HG02588 (cell line): ENCODE data around the gene FAM13A.
"Not testable (repeated sequence)": the region's sequence is repeated elsewhere in the genome, so short reads cannot be mapped to it uniquely, and the experiment has no call there.

Experiments
- ATAC-seq: cut with Tn5 transposase; IDR thresholded peaks from one replicate; pipeline ENCODE4 v1.9.1; 2021; ENCODE audit warnings: mild to moderate bottlenecking, moderate library complexity; ENCODE audit not compliant: unreplicated experiment

FAM13A gene

GRCh38 chr4:88858752-88859151, 198.2 kb downstream of the FAM13A start:
- ATAC-seq = peak; percentile 83

DNA sequence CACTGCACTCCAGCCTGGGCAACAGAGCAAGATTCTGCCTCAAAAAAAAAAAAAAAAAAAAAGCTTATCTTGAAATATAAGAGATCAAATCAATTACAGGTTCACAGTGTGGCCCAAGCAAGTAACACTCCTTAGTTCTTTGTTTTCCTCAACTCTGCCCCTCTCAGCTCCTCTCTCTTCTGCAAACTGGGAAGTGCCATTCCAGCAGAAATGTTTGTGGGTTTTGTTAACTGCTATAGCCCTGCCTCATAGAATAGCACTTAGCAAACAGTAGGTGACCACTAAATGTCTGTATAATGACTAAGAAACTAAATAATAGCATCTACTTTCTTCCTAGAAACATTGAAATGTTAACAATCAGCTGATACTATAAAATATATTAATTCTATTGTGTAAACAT, 199.4 kb downstream of the FAM13A start:
- no peak for ATAC-seq

- no peak for ATAC-seq
Measured at GRCh38 chr4:88854481-88854880, 202.5 kb downstream of the FAM13A start.

- not testable (repeated sequence) for ATAC-seq
Measured at GRCh38 chr4:88853583-88853982, 203.4 kb downstream of the FAM13A start.

DNA sequence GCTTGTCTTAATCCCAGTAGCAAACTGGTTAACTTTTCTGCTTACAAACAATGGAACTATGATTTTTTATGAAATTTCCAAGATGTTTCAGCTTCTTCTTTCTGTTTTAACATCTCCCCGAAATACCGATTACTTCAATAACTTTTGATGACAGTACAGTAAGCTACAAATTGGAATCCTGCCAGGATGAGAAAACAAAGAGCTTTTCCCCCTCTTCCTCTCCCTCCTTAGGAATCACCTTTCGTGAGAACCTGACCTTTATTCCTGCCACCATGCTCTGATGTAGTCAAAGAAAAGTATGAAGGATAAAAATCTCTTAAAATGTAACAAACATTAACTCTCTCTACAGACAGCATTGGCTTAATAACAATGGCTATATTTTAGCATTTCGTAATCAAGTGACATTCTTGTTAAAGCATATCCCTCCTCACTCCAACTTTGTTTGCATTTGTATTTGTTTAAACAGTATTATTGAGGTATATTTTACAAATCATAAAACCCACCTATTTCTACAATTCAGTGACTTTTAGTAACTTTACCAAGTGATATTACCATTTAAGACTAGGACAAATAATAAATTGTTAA, 210.7 kb downstream of the FAM13A start:
- no peak for ATAC-seq

DNA sequence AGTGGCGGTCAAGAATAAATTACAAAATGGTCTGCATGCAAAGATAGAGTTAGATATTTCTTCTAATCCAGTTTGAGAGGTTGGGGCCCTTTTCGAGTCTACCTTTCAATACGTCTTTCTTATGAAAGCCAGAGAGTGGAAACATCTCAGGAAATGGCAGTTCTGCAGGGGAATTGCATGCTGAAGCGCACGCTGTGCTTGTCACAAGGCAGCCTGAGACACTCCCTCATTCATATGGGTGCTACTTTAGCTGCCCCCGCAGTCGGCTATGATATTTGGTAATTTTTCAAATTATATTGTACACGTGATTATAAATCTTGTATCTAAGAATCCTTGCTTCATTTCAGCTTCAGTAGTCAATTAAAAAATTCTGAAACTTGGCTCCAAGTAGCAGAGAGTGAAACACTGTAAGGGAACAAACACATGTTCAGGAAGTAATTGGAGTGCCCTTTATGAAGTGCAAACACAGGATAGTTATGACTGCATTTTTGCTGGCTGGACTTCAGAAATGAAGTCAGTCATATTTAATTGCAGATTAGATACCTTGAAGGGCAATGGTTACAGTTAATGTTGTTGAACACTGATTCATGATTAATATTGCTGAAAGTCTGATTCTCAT, 213.8 kb downstream of the FAM13A start:
- no peak for ATAC-seq

DNA sequence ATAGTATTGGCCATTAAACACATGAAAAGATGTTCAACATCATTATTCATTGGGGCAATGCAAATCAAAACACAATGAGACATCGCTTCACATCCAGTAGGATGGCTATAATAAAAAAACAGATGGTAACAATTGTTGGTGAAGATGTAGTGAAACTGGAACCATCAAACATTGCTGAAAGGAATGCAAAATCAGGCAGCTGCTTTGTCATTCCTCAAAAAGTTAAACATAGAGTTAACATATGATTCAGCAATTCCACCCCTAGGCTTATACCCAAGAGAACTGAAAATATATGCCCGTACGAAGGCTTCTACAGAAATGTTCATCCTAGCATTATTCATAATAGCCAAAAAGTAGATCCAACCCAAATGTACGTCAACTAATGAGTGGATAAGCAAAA, 215.3 kb downstream of the FAM13A start:
- ATAC-seq = no peak

GRCh38 chr4:88836216-88836615, 220.8 kb downstream of the FAM13A start:
- ATAC-seq = no peak

- no peak for ATAC-seq
Measured at GRCh38 chr4:88831031-88831430, 226.0 kb downstream of the FAM13A start.

DNA sequence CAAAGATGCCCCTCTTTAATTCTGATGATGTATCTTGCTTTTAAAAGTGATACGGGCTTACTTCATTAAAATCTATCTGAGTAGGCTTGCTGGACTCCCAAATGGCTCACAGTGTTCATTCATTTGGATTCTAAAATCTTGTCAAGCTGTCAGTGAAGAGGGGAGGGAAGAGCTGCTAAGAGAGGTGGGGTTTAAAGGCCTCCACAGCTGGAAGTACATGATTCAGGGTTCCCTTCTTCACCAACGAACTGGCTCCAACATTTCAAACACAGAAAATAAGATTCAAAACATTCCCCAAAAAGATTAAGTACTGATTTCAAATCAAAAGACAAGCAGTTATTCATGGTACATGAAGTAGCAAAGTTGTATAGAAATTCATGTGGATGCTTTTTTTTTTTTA, 226.4 kb downstream of the FAM13A start:
- ATAC-seq = no peak

DNA sequence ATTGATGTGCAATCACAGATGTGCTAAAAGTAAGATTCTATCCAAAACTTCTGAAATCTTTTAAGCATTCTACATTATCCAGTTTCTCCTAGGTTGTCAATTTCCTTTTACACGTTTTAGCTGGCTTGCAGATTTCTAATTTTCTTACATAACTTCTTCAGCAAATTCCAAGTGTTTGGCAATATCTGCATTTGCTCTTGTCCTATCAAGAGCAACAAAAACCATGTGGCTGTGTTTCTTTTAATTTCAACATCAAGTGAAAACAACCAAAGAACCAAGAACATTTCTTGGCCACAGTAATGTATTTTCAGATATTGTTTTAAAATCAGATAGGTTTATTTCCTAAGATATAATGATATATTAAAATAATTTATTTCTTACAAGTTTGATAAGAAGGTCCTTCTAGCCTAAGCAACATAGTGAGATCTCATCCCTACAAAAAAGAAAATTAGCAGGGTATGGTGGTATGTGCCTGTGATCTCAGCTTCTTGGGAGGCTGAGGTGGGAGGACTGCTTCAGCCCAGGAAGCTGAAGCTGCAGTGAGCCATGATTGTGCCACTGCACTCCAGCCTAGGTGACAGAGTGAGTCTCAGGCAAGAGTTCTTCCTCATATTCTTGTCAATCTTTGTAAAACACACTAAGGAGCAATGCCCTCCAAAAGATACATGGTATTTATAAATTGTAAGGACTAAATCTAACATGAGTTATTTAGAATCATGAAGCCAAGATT, 228.0 kb downstream of the FAM13A start:
- no peak for ATAC-seq

GRCh38 chr4:88827442-88827841, 229.5 kb downstream of the FAM13A start:
- ATAC-seq = no peak

GRCh38 chr4:88826771-88827170, 230.2 kb downstream of the FAM13A start:
- ATAC-seq = no peak

GRCh38 chr4:88825931-88826330, 231.1 kb downstream of the FAM13A start:
- ATAC-seq = no peak

DNA sequence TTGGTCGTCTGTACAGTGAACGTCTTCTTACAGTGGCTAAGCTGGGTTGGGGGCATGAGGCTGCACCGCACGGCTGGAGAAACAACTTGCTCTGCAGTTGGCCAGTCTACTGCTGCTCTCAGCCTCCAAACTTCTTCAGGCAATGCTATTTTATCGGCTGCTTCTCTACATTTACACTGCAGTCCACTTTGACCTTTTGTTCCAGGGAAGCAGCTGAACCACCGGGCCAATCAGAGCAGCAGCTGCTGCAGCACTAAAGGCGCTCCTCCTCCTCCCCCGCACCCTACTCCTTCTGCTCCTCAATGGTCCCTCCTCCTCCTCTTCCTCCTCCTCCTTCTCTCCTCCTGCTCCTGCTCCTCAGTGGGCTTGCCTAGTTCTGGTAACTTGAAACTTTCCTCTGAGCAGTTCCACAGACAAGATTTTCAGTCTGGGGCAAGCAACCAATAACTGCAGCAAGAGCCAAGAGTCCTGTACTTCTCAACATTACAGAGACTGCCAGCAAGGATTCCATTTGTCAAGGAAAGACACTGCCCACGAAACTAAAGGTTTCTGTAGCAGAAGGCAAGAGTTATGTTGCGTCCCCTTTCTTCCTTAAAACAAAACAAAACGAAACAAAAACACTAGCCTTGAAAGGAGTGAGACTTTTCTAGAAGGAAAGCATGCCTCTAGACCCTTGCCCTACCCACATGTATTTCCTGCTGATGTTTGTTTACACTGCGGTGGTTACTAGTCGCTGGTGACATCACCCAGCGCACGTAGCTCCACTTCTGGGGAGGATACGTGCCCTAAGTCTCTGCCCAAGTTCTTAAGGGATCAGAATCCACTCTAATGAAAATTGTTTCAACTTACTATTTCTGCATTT, 233.7 kb downstream of the FAM13A start:
- peak; percentile 98 for ATAC-seq

GRCh38 chr4:88822034-88822789, 234.8 kb downstream of the FAM13A start:
- ATAC-seq = no peak

- ATAC-seq = no peak
Measured at GRCh38 chr4:88821522-88821921, 235.5 kb downstream of the FAM13A start.

- ATAC-seq = no peak
Measured at GRCh38 chr4:88820698-88821415, 236.1 kb downstream of the FAM13A start.

DNA sequence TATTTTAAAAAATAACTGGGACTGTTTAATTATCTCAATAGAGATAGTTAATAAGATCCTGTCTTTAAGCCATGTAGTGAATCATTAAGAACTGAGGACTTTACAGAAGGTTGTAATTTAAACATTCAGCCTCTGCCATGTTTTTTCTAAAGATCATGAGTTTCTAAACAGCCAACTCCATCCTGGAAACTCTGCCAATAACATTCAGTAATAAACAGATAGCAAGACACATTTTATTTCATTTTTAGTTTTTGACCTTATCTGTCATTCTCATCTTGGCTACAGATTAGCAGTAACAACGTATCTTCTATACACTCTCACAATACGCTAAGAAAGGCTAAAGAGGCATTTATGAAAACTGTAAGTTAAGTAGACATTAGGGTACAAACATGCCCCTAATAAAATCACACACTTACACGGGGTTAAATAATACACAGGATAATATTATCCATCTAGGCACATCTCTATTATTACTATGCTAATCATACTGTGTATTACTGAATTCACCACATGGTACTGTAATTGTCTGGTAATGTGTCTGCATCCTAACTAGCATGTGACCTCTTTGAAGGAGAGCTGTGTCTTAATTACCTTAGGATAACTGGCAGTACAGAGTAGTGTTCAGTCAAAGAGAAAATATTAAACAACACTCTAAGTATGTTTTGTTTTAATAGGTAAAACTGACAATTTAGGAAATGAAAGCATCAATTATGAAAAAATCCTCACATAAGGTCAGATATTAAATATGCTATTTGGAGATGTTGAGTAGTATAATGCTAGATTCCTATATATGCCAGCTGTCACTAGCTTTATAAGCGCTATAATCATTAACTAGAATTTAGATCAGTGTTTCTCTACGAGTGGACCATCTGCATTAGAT, 236.9 kb downstream of the FAM13A start:
- no peak for ATAC-seq
